MM.1S (cell line): ENCODE measurements around the gene RSPH3.

Source experiments
- CTCF ChIP-seq: fragments of 300-600 bp; sonication (generic); IDR thresholded peaks from 2 replicates; pipeline ENCODE4 v1.5.1; 2016; ENCODE audit warnings: antibody characterized with exemption, low read length, mixed read lengths
- EZH2 ChIP-seq: fragments of 300-600 bp; sonication (generic); optimal IDR thresholded peaks from 2 replicates; pipeline ENCODE3; 2017; ENCODE audit warnings: low read depth, mild to moderate bottlenecking, antibody characterized with exemption, low read length, mixed read lengths
- EZH2phosphoT487 ChIP-seq: fragments of 300-600 bp; sonication (generic); IDR thresholded peaks from 2 replicates; pipeline ENCODE4 v1.6.1; 2018; ENCODE audit warnings: antibody characterized with exemption, low read length

- TF ChIP-seq EZH2 (no peak), CTCF (no peak), EZH2phosphoT487 (no peak)
Measured at GRCh38 chr6:158947284-158947683, 52.7 kb downstream of the RSPH3 start.
